ENCODE data around the gene PLIN5. TPM values are rescaled to one million over a fixed set of nuclear protein-coding genes. Genes with fewer than 3 reads are reported as not detected.

PLIN5 gene, protein sequence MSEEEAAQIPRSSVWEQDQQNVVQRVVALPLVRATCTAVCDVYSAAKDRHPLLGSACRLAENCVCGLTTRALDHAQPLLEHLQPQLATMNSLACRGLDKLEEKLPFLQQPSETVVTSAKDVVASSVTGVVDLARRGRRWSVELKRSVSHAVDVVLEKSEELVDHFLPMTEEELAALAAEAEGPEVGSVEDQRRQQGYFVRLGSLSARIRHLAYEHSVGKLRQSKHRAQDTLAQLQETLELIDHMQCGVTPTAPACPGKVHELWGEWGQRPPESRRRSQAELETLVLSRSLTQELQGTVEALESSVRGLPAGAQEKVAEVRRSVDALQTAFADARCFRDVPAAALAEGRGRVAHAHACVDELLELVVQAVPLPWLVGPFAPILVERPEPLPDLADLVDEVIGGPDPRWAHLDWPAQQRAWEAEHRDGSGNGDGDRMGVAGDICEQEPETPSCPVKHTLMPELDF
- 7.5 TPM for total RNA-seq

DNA sequence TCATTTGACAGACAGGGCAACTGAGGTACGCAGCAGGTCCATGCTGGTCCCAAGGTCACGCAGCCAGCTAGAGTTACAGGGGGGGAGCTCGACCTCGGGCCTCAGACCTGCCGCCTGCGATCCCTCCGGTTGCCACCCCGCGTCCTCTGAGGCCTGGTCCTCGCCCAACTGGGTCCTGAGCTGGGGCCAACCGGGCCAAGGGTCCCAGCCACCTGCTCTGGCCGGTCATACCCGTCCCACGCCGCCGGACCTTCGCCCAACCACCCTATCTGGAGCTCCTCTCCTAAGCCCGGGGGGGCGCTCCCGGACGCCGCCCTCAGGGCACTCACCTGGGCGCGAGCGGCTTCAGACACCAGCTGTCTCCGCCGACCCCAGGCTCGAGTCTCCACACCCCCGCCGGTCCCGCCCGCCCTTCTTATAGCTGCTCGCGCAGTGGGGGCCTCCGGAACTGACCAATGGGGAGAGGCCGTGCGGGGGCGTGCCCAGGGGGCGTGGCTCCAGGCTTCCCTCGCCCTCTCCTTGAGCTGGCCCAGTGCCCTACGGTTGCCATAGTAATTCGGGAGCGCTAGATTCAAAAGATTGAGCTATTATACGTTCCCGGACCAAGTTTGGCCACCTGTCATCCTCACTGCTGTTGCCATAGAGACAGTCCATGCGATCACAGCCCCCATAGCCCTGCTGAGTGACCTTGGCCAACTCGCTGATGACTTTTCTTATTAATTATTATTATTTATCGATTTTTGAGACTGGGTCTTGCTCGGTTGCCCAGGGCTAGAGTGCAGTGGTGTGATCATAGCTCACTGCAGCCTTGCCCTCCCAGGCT is at the start of gene PLIN5:
Gene PLIN5, minus strand, starts transcription at position 389 of the 823 bp plus-strand sequence. CDS start 1,150 bp downstream, outside the sequence.
- DNase-seq = no peak

DNA sequence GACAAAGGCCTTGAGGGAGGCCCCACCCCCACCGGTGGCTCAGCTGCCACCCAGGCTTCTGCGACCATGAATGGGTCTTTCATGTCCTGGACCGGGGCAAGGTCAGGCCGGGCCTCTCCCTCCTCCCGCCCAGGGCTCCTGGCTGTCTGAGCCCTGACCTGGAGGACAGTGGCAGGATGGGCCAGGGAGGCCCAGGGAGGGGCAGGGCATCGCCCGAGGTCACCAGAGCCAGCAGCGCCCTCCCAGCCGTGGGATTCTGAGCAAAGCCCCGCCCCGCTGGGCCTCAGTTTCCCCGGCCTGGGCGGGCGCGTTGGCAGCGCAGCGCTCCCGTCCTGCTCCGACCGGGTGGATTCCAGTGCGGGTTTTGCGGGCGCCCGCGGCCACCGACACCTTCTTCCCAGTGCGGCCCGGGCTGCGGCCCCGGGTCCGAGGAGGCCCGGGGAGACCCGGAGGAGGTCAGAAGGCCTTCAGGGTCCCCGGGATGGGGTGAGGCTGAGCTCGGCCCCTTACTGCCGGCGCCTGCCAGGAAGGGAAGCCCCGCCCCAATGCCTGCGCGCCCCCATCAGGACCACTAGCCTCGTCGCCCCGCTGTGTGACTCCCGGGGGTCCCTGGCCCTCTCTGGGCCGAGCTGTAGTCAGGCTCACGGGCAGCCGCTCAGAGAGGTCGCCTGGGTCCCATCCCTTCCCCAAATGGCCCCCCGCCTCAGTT is 49.1 kb upstream of the PLIN5 start:
- no peak for DNase-seq

GRCh38 chr19:4582980-4583842 is 48.2 kb upstream of the PLIN5 start:
- DNase-seq = no peak

GRCh38 chr19:4581666-4582553 is 46.9 kb upstream of the PLIN5 start:
- DNase-seq = no peak

DNA sequence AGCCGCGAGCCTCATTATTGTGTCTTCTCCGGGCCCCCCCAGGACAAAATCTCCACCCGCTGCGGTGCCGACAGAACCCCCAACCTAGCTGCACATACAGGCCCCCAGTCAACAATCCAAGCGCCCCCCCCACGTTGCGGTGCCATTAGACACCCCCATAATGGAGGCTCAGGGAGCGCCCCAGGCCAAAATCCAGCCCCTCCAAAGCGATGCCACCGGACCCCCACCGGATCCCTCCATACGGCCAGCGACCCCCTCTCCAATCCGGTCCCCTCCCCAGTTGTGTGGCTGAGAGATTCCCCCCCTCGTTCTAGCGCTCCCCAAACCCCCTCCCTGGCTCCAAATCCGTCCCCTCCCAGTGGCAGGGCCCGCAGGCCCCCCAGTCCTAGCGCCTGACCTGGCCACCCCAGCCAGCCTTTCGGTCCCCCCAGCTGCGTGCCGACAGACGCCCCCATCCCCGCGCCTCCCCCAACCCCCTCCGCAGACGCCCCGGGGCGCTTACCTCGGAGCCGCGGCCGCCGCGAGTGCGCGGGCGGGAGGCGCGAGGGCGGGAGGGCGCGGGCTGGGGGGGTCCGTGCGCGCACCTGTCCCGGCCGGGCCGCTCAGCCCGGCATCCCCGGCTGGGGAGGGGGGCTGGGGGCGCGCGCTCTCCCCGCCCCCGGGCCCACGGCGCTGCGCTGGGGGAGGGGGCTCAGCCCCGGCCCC is 46.1 kb upstream of the PLIN5 start:
- DNase-seq = no peak

DNA sequence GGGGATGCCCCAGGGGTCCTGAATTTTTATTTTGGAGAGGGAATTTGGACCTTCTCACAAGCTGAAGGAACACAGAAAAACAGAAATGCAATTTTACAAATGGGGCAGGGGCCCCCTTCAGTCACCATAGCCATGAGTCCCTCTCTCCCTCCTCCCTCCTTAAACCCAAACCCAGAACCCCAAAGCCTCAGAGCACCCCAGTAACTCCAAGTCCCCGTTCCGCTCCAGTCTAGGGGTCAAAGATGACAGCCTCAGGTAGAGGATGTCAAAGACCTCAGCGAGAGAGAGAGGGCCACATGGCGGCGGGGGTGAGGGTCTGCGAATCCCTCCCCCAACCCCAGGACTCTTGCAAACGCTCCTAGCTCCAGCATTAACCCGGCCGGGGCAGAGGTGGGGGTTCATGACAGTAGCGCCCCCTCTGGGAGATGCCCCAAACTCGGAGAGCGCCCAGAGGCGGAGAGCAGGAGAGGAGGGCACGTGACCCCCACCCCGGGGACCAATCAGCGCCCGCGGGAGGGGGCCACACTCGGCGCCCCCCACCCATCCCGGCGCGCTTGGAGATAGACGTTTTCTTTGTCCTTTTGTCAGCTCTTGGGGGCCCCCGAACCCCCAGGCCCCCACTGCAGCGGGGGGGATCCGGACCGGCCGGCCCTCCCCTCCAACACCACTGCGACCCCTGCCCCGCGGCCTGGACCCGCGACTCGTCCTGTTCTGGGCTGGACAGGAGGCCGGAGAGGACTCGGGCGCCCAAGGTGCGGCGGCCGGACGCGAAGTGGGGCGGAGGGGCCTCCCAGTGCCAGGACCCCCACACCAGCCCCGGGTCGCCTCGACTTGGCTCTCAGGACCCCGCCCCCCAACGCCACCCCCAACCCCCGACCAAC is 45.2 kb upstream of the PLIN5 start:
- DNase-seq = no peak

DNA sequence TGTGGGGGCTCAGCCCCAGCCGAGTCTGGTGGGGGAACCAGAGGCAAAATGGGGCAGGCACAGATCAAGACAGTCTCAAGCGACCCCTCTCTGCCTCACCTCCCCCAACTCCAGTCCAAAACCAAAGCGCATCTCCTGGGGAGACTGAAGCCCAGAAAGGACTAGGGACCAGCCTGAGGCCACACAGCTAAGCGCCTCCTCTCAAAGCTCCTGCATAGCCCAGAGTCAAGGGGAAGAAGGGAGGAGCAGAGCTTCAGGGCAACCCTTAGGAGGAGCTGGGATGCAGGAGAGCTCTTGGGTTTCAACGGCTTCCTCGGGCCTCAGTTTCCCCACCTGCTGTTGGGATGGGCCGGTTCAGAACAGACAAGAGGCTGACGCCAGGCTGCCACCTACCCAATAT is 44.4 kb upstream of the PLIN5 start:
- DNase-seq = no peak

GRCh38 chr19:4578552-4579248 is 43.7 kb upstream of the PLIN5 start:
- DNase-seq = no peak

- no peak for DNase-seq
Observed at GRCh38 chr19:4577020-4577782, 42.2 kb upstream of the PLIN5 start.

- no peak for DNase-seq
Observed at GRCh38 chr19:4576016-4576933, 41.3 kb upstream of the PLIN5 start.

DNA sequence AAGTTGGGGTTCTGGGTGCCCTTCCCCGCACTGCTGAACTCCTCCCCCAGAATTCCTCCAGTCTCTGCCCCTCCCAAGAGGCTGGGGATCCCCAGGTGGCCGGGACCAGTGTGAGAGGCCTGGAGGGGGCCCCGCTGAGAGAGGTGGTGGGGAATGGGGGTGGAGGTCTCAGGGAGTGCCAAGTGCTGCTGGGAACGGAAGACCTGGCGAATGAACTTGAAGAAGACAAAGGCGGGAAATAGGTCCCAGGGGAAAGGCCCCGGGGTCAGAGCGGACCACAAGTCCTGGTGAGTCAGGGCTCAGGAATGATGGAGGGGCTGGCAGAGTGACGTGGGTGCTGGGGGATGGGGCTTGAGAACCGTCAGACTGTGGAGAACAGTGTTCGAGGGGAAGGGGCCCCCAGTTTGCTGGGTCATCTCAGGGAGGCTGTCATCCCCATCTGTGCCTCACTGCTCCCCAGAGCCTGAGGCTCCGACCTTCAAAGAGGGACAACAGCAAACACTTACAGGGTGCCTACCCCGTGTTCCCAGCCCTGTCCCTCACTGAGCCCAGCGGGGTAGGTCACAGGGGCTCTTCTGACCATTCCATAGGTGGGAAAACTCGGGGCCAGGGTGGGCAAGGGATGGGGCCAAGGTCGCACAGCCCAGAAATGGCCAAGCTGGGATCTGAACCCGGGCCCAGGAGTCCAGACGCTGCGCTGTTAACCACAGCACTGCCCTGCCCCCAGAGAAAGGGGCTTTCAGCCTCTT is 40.4 kb upstream of the PLIN5 start:
- peak; percentile 65 for DNase-seq

- DNase-seq = no peak
Observed at GRCh38 chr19:4573682-4574081, 38.7 kb upstream of the PLIN5 start.

DNA sequence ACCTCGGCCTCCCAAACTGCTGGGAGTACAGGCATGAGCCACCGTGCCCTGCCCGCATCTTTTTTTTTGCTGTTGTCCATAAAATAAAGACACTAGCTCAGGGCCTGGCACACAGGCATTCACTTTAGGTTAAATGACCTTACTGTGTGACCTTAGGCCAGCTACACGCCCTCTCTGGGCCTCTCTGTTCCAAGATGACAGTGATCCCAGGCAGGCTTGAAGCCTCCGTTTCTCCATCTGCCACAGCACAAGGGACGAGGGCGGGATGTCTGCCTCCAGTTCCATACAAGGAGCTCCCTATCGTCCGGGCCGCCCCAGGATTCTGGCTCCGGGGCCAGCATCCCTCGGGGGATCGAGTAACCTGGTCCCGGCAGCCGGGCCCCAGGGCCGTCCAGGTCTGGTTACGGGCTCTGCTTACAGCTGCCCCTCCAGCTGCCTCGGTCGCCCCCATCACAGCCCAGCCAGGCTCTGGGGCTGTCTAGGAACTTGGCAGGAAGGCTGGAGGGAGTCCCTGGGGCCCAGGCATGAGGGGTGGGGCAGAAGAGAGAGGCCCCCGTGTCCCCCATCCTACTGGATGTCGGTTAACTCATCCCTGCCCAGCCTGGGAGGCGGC is 36.4 kb upstream of the PLIN5 start:
- DNase-seq = peak; percentile 44

- no peak for DNase-seq
Observed at GRCh38 chr19:4570916-4571304, 35.9 kb upstream of the PLIN5 start.

DNA sequence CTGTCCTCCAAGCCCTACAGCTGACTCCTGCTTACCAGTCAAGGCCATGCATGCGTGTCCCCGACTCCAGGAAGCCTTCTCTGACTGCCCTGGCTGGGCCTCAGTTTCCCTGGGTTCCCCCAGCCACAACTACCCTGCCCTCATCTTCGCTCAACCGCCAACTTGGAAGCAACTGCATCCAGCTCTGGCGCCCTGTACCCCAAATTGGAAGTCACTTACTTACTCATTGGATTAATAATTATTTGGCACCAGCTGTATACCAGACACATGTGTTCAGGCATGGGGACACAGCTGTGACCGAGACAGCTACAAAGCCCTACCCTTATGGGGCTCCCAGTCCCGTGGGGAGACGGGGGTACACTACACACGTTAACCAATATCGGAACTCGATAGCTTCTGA is 35.4 kb upstream of the PLIN5 start:
- no peak for DNase-seq
